ENCODE measurements around the gene GRM8.

GRM8 gene

DNA sequence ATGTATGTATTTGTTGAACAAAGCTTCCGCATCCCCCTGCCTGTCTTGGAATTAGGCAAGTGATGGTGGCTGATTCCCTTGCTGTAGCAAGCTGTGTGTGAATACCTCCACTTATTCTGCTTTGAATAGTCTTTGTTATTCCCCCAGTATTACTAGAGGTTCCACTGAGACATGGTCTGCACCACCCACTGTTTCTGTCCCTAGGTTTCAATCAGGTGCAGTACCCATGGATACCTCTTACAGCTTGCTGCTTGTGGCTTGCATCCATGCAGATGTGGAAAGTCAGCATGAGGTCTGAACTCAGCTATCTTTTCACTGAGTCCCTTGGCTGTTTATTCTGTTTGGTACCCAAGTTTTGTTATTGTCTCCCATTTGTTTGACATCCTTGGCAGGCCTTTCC, 447.4 kb downstream of the GRM8 start:
- no peak for DNase-seq (ENCODE audit: low spot score)

DNA sequence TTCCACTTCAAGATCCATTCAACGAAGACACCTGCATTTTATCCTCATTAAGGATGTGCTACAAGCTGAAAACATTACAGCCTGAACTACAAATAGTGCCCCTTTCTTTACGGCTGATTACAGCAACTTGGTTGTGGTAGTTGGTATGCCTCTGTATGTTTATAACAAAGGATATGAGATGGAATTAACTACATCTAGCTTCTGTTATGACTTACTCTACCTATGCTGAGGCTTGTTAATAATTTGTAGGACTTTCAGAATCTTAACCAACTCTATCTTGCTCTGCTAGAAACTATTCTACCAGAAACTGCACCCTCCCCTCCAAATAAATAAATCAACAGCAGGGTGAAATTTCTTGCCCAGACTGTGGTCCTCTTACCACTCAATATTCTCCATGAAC, 448.1 kb downstream of the GRM8 start:
- no peak for DNase-seq (ENCODE audit: low spot score)

DNA sequence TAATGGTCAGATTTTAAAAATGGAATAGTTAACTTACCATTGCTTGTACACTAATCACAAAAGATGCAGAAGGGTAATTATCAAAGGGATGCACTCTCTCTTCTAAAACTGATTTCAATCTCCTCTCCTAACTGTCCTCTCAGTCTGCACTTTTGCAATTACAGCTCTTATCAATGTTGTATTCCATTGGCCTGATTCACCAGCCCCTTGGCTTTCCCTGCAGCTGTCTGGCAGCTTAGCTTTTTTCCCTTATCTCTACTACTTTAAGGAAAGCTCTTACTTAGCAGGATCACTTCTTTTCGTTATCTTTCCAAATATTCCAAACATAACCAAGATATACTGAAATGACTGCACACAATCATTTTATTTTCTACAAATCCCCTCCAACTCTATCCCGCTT, 448.8 kb downstream of the GRM8 start:
- DNase-seq (ENCODE audit: low spot score): no peak

DNA sequence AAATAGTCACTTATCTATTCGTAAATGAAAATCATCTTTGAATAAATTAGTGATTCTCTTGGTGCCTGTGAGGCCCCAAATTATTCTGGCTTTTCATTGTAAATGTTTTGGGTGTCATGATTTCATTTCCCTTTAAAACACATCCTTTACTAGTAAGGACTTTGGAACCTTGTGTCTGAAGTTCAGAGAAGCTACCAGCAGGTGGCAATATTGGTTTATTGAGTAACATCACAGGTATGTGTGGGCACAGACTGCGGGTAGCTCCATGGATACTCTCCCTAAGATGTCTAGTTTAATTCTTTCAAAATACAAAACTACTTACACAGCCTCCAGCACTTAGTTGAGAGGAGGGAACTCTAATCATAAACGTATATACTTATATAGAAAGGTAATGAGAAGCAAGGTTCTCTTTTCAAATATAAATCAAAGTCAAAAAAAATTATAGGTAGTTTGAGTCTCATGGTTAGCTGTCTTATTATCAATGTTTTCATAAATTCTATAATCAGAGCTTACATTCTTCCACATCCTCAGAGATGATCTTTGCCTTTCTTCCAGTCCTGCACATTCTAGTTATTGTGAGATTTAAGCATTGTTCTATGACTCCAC, 449.6 kb downstream of the GRM8 start:
- peak; percentile 32 for DNase-seq (ENCODE audit: low spot score)

DNA sequence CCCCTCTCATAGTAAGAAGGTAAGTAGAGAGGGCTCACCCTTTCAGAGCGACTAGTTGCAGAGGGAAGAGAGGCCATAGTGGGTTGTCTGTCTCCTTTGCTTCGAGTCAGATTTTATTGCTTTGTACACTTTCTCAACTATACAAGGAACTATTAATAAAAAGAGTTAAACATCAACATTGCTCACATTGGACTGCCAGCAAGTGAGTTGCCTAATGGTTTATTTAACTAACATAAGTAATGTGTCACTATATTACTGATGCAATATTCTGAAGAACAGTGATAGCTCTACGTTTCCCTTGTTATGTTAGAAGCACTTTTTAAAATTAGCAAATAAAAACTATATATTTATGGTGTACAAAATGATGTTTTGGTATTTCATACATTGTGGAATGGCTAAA, 451.0 kb downstream of the GRM8 start:
- DNase-seq (ENCODE audit: low spot score): no peak

DNA sequence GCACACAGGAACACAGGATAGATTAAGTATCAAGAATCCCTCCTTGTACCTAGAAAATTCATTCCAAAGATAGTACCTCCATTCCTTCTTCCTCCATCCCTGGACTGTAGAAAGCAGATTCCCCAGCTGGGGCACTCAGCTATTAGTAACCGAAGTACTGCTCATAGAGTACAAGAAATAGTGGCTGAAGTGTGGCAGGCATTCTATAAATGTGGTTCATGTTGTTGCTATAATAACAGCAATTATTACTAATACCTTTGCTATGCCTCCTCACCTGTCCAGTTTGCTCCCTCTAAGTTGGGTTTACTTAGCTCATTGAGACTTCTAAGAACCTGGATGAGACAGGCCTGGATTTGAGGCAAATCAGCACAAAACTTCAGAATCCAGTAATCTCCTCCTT, 453.2 kb downstream of the GRM8 start:
- no peak for DNase-seq (ENCODE audit: low spot score)

DNA sequence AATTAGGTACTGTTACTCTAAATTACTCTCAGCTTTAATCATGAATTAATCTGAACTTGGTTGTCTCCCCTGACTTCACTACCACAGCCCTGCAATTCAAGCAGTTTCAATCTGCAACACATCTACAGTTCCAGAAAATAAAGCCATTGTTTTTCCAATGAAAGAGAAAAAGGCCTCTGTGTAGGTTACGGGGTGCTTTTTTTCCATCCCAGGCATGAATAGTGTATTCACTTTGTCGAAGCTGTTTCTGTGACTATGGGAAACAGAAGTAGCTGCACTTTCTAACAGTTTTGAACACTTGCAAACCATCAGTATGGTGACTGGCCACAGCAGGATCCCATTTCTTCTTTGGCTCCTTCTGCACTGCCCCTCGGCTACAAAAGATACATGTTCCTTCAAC, 460.2 kb downstream of the GRM8 start:
- DNase-seq (ENCODE audit: low spot score): no peak

DNA sequence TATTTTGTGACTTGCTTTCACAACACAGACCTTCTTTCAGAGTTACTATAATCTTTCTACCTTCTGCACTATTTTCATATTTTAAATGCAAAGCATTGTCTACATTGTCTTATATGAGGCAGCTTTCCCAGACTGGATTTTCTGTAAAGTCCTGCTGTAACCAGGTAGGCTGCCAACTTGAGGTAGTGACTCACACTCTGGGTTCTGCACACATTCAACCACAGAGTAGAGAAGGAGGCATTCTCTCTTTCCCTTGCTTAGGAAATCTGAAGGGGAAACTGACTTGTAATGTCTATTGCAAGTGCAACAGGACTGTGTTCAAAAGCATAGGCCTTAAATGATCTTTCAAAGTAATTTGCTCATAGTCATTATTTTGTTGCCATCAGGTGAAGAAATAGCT, 461.4 kb downstream of the GRM8 start:
- no peak for DNase-seq (ENCODE audit: low spot score)

DNA sequence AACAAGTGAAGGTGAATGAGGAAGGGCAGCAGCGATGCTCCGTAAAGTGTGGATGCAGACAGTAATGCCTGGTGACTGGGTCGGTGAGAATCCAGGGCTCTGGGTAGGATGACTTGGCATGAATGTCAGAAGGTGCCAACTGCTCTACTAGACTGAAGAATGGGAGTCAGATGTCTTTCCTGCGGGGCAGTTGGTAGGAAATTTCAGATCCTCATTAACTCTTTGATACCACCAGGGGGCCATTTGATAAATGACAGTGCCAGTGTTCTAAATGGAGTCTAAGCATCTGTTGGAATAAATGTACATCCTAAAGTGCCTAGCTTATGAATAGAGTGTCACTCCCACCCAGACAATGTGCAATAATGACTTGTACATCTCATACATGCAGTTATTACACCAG, 462.0 kb downstream of the GRM8 start:
- no peak for DNase-seq (ENCODE audit: low spot score)

DNA sequence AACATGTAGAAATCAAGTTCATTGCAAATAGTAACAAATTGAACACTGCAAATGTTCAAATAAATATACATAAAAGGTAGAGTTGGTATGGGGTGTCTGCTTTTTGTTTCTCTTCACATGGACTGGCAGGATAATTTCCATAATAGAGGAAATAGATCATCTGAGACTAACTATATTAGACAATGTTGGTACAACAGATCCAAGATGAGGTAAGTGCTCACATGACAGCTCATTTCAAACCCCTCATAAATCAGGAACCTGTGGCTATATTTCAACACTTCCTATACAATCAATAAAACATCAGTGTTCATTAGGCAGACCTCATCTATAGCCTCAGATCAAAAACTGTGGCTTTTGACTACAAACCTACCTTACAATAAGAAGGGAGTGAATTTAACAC, 469.1 kb downstream of the GRM8 start:
- DNase-seq (ENCODE audit: low spot score): no peak

DNA sequence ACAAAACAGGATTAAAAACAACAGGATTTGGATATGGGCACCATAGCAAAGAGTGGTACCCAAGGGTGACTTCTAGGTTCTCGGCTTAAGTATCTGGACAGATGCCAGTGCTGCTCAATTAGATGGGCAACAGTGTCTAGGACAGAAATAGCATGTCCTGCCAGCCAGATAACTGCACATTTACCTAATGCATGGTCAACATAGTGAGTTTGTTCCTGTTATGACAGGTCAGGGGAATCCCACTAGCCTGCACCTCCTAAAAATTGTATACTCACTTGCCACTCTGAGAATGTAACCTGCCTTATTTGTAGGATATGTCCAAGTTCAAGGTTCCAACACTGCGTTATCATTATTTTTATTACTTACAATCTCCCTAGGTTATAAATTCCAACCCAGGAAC, 471.7 kb downstream of the GRM8 start:
- no peak for DNase-seq (ENCODE audit: low spot score)

DNA sequence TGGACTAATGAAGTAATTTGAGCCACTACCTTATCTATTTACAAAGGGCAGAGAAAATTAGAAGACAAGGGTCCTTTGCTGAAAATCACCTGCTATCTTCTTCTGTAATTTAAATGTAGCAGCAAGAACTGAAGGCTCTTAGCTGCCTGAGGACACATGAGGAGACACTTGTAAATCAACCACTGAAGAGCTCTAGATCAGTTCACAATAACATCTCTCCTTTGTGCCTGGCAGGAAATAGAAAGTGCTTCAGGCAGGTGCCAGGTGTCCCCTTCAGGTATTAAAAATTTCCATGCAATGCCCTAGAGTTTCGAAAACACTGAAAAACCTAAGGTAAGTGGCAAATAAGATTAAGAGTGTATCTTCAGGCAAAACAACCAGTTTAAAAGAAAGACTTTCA, 474.6 kb downstream of the GRM8 start:
- DNase-seq (ENCODE audit: low spot score): no peak

DNA sequence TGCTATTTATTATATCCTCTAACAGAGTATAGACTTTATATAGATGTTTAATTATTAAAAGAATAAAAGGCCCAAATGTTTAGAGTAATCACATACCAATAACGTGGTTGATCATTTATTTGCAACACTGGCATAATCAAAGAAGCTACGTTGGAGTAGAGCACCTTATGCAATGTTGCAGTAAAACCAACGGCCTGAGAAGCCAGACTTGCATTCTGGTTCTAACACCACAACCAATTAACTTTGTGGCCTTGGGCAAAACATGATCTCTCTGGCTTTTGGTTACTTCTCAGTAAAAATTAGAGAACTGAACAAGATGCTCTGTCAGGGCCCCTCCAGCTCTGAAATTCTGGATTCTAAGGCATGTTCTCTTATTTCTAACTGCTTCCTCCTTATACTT, 476.2 kb downstream of the GRM8 start:
- no peak for DNase-seq (ENCODE audit: low spot score)

DNA sequence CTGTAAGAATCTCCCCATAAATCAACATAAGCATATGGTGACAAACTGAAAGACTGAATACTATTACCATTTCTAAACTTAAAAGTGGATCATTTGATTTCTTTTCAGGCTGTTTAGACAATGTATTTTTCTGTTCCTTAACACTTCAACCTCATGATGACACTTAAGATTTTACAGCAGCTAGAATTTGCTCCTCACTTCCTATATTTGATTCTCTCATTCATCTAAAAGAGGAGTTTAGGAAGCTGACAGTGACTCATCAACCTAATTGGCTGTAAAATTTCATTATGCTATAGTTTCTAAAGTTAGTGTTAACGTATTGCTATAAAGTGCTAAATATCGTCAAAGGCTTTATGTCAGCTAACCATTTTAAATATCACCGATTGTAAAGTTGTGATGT, 478.7 kb downstream of the GRM8 start:
- no peak for DNase-seq (ENCODE audit: low spot score)

DNA sequence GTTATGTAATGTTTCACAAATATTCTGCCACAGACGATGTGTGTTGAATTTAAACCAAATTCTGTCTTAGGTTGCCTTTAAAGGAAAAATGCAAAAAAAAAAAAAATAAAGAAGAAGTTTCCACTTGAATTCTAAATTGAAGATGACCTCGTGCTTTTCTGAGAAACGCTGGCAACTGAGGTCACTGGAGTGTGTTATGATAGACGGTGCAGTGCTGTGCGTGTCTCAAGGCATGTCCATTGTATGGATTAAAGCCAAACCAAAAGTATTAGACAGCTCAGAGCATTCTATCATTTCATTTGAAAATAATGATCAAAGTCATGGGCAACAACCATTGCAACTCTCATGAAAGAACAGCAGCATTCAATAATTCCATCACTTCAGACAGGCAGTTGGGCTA, 483.9 kb downstream of the GRM8 start:
- no peak for DNase-seq (ENCODE audit: low spot score)

DNA sequence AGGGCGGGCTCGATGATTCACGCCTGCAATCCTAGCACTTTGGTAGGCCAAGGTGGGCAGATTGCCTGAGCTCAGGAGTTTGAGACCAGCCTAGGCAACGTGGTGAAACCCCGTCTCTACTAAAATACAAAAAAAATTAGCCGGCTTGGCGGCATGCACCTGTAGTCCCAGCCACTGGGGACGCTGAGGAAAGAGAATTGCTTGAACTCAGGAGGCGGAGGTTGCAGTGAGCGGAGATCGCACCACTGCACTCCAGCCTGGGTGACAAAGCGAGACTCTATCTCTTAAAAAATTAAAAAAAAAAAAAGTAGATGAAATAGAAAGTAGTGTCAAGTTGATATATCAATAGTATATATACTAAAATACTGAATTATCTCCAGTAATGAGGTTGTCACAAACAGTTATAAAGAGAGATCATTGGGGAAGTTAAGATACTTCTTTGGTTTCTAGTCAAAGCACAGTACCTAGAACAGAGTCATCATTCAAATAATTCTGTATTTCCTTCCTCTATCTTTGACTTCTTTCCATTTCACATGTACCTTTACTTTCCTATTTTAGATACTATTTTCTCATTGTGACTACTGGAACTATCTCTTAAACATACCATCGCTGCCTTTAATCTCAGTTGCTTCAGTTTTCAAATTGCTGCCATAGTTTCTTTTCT, 491.7 kb downstream of the GRM8 start:
- no peak for DNase-seq (ENCODE audit: low spot score)

DNA sequence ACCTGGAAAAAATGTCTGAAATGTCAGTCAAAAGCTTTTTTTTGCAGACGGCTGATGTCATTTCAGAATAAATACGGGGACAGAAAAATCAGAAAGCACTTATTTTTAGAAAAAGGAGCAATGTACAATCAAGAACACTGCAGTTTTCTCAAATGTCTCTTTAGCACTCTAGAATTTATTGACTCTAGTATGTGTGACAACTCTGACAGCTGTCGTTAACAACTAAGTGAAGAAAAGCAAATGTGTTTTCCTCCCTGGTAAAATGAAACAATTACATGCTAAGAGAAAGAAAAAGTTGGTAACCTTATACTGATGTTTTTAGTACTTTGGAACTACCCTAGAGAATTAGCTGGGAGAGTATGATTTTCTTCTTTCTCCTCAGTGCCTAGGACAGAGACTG, 497.4 kb downstream of the GRM8 start:
- no peak for DNase-seq (ENCODE audit: low spot score)

DNA sequence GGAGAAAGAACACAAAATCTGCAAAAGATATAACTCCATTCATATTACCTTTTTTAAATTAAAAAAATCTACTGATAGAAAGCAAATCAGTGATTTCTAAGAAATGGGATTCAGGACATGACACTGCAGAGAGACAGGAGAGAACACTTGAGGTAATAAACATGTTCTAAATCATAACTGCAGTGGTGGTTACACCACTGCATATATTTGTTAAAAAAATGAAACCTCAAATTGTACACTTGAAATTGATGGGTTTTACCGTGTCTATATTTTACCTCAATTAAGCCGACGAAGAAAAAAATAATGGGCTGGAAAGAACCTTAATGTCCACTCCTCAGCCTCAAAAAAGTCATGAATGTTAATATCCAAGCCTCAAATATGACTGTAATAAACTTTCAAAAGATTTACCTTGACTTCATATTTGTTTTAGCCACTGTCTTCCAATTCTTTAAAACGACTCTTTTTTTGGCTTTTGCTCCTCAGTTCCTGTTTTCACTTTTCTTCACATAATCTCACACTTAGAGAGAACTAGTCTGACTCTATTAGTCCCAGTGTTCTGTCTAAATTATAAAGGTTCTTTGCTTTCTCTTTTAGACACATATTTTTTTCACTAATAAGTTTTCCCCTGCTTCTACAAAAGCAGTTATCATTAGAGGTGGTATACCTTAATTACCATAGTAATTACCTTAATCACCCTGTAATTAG, 502.4 kb downstream of the GRM8 start:
- DNase-seq (ENCODE audit: low spot score): no peak

DNA sequence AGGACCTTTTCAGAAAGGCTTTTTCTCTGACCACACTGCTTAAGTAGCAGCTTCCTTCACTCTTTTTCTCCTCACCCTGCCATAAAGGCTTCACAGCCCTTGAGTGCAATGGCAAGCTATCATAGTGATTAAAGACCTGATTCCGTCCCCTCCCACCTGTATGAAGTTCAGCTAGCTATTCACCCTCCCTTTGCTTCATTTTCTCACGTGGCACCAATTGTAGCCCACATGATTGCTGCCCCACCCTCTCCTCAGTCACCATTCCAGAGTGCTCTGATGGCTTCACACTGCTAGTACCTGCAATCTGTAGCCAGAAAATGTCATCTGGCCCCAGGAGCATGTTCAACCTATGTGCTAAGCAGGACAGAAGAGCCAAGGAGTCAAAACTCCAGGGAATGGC, 523.8 kb downstream of the GRM8 start:
- DNase-seq (ENCODE audit: low spot score): no peak

DNA sequence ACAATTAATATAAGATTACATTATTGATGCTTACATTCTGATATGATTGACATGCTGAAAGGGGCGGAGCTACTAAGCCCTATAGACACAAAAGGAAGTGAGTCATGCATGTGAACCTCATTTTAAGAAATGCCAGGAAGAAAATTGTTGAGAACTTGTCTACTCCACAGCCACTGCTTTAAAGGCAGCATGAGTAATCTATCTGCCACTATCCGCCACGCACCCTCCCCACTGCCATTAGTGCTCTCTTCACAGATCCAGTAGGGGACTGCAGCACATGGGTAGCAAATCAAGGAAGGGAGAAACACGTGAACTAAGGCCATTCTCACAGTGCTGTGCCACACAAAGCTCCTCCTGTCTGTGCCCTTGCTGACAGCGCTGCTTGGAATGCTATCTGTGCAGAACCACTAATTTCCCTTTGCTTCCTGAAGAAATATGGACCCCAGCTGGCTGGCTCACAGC, 524.8 kb downstream of the GRM8 start:
- DNase-seq (ENCODE audit: low spot score): no peak

DNA sequence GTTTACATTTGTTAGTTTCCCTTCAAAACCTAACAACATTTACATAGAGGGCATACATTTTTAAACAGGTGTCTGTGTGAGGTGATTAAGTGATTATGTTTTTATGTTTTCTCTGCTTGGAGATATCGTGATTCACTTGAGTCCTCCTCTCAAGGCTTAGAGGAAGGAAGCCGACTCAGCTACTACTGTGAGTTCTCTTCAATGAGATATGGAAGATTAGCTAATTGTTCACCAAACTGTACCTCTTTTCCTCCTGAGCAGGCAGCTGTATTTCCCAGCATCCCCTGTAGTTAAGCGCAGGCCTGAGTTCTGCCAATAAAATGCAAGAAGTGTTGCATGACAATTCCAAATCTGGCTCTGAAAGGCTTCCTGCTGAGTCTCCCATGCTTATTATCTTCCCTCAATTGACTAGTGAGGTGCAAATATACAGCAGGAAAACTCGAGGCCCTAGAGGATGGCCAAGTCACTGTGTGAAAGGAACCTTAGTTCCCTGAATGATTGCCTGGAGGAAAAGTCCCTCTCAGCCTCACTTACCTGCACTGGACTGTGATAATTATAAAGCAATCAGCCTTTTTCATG, 528.7 kb downstream of the GRM8 start:
- DNase-seq (ENCODE audit: low spot score): no peak

DNA sequence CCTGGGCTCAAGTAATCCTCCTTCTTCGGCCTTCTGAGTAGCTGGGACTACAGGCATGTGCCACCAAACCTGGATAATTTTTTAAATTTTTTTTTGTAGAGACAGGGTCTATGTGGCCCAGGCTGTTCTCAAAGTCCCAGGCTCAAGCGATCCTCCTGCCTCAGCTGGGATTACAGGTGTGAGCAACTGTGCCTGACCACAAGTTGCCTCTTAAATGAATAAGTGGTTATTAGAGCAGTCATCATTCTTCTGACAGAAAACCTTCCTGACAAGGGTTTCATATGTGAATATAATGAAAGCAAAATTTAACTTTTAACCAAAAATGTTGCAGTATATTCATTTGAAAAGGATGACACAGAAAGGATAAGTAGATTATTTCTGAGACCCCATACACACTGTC, 532.5 kb downstream of the GRM8 start:
- no peak for DNase-seq (ENCODE audit: low spot score)

DNA sequence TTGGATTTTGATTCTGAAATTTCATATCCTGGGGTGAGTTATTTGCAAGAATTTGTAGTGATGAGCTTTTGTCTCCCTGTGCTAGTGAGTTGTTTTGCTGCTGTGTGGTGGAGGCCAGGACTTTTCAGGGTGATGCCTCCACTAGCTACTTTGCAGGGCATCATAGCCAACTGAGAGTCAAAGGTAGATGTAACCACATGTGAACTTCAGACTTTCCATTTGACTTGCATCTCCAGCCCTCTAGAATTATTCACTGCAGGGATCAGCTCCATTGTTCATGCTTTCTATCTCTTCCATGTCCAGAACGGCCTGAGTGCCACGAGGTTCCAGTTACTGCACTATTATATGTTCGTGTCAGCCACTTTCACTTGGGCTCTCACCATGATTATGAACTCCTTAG, 534.3 kb downstream of the GRM8 start:
- DNase-seq (ENCODE audit: low spot score): no peak
